GM21825 (cell line): Measurements from ENCODE around the gene CCP110.

ENCODE experiments used
- ATAC-seq: cut with Tn5 transposase; IDR thresholded peaks from one replicate; pipeline ENCODE4 v1.9.1; 2021; ENCODE audit warnings: mild to moderate bottlenecking, moderate library complexity; ENCODE audit not compliant: unreplicated experiment

The CCP110 gene

DNA sequence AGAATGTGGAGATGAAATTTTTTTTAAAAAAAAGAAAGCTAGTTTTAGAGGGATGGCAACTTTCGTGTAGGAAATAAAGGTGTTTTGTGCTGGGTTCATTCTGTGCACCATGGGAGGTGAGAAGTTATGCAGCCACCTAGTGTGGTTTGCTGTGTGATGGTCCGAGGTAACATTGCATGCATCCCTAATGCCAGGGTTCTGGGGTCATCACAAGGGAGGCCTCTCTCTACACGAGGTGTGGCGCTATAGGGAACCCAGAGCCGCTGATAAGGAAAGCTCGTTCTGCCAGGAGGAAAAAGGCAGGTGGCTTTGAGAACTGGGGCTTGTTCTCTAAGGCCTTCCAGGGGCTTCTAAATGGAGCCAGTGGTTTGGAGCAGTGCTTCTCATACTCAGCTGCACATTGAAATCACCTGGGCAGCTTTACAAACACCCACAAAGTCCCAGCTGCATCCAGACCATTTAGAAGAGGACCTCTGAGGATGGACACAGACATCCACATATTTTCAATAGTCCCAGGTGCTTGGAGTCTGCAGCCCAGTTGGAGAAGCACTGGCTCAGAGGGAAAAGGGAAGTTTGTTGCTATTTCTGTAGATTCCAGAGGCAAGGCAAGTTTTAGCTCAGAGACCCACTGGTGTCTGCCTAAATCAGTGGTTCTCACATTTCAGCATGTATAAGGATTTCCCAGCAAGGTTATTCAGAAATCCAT is 75.2 kb downstream of the CCP110 start:
- ATAC-seq = no peak

DNA sequence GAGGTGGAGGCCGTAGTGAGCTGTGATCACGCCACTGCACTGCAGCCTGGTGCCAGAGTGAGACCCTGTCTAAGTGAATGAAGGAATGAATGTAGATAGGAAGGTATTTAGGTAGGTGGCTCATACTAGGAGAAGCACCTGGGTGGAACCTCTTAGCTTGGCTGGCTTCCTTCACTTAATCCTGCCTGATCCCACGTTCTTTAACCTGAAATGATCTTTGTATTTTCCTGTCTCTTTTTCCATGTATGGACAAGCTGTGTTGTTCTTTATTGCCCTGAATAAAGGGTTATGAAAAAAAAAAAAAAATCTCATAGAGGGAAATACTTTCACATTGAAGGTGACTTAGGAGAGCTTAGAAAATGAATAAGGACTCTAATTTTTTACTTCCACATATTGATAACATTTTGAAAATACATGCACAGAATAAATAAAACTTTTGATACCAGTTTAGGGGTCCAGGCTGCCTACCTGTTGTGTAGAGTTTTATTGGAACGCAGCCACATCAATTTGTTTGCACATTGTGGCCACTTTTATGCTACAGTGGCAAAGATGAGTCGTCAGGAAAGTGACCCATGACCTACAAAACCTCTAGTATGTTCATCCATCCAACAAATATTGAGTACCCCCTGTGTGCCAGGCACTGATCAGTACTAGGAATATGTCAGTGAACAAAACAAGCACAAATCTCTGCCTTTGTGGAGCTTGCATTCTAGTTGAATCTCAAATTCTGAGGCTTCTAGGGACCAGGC is 76.4 kb downstream of the CCP110 start:
- no peak for ATAC-seq

DNA sequence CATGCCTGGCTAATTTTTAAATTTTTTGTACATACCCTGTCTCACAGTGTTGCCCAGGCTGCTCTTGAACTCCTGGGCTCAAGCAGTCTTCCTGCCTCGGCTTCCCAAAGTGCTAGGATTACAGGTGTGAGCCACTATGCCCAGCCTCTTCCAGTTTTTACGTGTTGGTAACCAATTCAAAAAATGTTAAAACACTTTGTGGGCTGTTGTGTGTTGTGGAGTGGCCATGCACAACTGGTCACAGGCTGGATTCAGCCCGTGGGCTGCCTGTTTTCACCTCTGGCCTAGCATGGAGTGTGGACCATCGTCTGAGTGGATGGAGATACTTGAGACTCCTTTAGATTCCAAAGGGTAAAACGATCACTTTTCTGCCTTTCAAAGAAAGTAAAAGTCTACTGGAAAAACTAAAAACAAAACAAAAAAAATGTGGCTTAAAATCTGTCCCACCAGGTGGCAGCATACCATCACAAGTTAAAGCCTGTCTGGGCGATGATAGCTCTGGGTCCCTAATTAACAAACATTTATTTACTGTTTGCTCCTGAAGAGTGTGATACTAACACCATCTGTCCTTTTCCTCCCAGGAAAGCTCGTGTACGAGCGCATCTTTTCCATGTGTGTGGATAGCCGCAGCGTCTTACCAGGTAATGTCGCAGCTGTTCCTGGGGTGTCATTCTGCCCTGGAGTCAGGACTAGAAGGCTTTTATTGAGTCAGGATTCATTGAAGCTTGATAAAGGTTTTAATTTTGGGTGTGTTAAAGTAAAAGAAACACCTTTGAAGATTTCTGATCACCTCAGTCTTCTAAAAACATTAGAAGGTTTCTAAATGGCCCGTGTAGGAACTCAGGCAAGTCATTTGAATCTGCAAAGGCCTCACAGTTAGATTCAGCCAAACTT is 77.6 kb downstream of the CCP110 start:
- no peak for ATAC-seq
